Natural killer cell (primary cell): ENCODE data around the gene SLC4A7. TPM values are rescaled to one million over a fixed set of nuclear protein-coding genes. Genes with fewer than 3 reads are reported as not detected.

Experiments used
- ATAC-seq, 3 donors: fragments of 150-1000 bp in 2 of 3; fragments of 200-7000 bp in 1 of 3; cut with Tn5 transposase; 1 replicate in 1 of 3; 2 replicates in 2 of 3; pipeline ENCODE4 v1.10.0; 2021; ENCODE audit warnings: mild to moderate bottlenecking in 2 of 3, moderate library complexity in 2 of 3
- DNase-seq, 2 donors: peaks; one replicate each; pipeline versions ENCODE4 v3.0.0 to v3.0.0-alpha.2; 2013 to 2021; ENCODE audit warnings: mixed read lengths in 1 of 2
- H3K27ac ChIP-seq: one replicate; pipeline ENCODE4 v1.5.1; 2013; ENCODE audit warnings: mild to moderate bottlenecking, low read length
- H3K27me3 ChIP-seq: one replicate; pipeline ENCODE4 v1.6.1; 2013; ENCODE audit warnings: low read length; ENCODE audit not compliant: control insufficient read depth, insufficient read depth
- H3K36me3 ChIP-seq: one replicate; pipeline ENCODE4 v1.6.1; 2013; ENCODE audit warnings: low read length; ENCODE audit not compliant: control insufficient read depth, insufficient read depth
- H3K4me1 ChIP-seq: one replicate; pipeline ENCODE4 v1.6.1; 2013; ENCODE audit warnings: low read length; ENCODE audit not compliant: control insufficient read depth, insufficient read depth
- H3K4me3 ChIP-seq: one replicate; pipeline ENCODE4 v1.5.1; 2013; ENCODE audit warnings: low read length
- H3K9me3 ChIP-seq: one replicate; pipeline ENCODE4 v1.6.1; 2013; ENCODE audit warnings: low read length; ENCODE audit not compliant: control insufficient read depth, insufficient read depth
- H3K27ac Mint-ChIP-seq, 2 donors: one replicate each; pipeline ENCODE4 v1.8.0; 2022; ENCODE audit warnings: mild to moderate bottlenecking in 2 of 2, mixed read lengths in 2 of 2, moderate library complexity in 1 of 2
- H3K27me3 Mint-ChIP-seq, 2 donors: one replicate each; pipeline ENCODE4 v1.8.0; 2022; ENCODE audit warnings: low read depth in 2 of 2, mixed read lengths in 2 of 2
- H3K36me3 Mint-ChIP-seq: one replicate; pipeline ENCODE4 v1.8.0; 2022; ENCODE audit warnings: mixed read lengths
- H3K4me1 Mint-ChIP-seq, 2 donors: one replicate each; pipeline ENCODE4 v1.8.0; 2022; ENCODE audit warnings: mixed read lengths in 2 of 2
- H3K4me3 Mint-ChIP-seq: one replicate; pipeline ENCODE4 v1.8.0; 2022; ENCODE audit warnings: mild to moderate bottlenecking, moderate library complexity, mixed read lengths
- H3K9me3 Mint-ChIP-seq, 2 donors: one replicate each; pipeline ENCODE4 v1.8.0; 2022; ENCODE audit warnings: mixed read lengths in 2 of 2
- CTCF ChIP-seq: fragments of 200-600 bp; IDR thresholded peaks from one replicate; pipeline ENCODE4 v1.8.0; 2022; ENCODE audit warnings: antibody characterized with exemption
- WGBS: methylation state at CpG from one replicate; pipeline ENCODE4 v1.1.7; 2013; ENCODE audit warnings: missing lambda C conversion rate; ENCODE audit not compliant: insufficient coverage; 5-methylcytosine and 5-hydroxymethylcytosine counted together
- intact Hi-C: fragments of 100-400 bp; cut with micrococcal nuclease; formaldehyde crosslinking; loops from one replicate; pipeline ENCODE4 v1.14.2; 2022
- total RNA-seq, 4 donors: library from RNA; stranded (reverse); fragments of 120-200 nt in 1 of 4; gene quantifications; one replicate each; pipeline versions ENCODE4 v1.2.3 to v1.2.4, GENCODE V29; 2013 to 2022

Gene SLC4A7
- total RNA-seq, 3 donors from 2014 or later (not counting 1 experiment from before 2014, with no cell fraction given): 36.4 to 48.0 (median 41.3) TPM

- H3K27ac ChIP-seq: no peak overlapping the region
- DNase-seq (no peak), ATAC-seq (no peak)
- H3K27me3 ChIP-seq: no peaks in the 10 kb centered on the region
- no peak for TF ChIP-seq CTCF
- H3K36me3 ChIP-seq: no peaks in the 10 kb centered on the region
- 100% methylated on average over 2 of the region's 6 CpGs for whole genome bisulfite sequencing
- no peaks in the 10 kb centered on the region for H3K36me3 Mint-ChIP-seq
- no peaks in the 10 kb centered on the region for H3K9me3 Mint-ChIP-seq
- H3K4me3 ChIP-seq: no peak overlapping the region
- H3K4me1 ChIP-seq: no peaks in the 10 kb centered on the region
- H3K9me3 ChIP-seq: no peaks in the 10 kb centered on the region
- H3K27ac Mint-ChIP-seq: no peak overlapping the region
- intact Hi-C loops: no loop called here
- peaks cover 14 to 36% of the 10 kb centered on the region in 2 donors for H3K4me1 Mint-ChIP-seq
- no peak overlapping the region for H3K4me3 Mint-ChIP-seq
- no peaks in the 10 kb centered on the region for H3K27me3 Mint-ChIP-seq
These were observed 25.3 kb downstream of the SLC4A7 start for GRCh38 chr3:27458929-27459328.

GRCh38 chr3:27456554-27456953 is 27.6 kb downstream of the SLC4A7 start:
- DNase-seq (no peak), ATAC-seq (no peak)
- no CpG with 5 or more reads among the region's 2 CpGs for WGBS
- Mint-ChIP-seq H3K36me3 (no peaks in the 10 kb centered on the region), H3K4me3 (no peak overlapping the region), H3K9me3 (no peaks in the 10 kb centered on the region), H3K4me1 (peaks cover 23 to 42% of the 10 kb centered on the region in 2 donors), H3K27me3 (no peaks in the 10 kb centered on the region), H3K27ac (peak overlapping the region in 1 of 2 donors; percentile 18)
- Histone ChIP-seq H3K27me3 (no peaks in the 10 kb centered on the region), H3K27ac (no peak overlapping the region), H3K4me3 (no peak overlapping the region), H3K36me3 (no peaks in the 10 kb centered on the region), H3K9me3 (no peaks in the 10 kb centered on the region), H3K4me1 (no peaks in the 10 kb centered on the region)
- intact Hi-C loops: no loop called here
- no peak for TF ChIP-seq CTCF

- no peak overlapping the region for H3K4me3 Mint-ChIP-seq
- Histone ChIP-seq H3K4me1 (no peaks in the 10 kb centered on the region), H3K4me3 (no peak overlapping the region), H3K36me3 (no peaks in the 10 kb centered on the region), H3K27me3 (no peaks in the 10 kb centered on the region), H3K9me3 (no peaks in the 10 kb centered on the region), H3K27ac (no peak overlapping the region)
- H3K27ac Mint-ChIP-seq: peak overlapping the region; percentile 57 to 62
- intact Hi-C loops: no loop called here
- peak in 1 of 2 donors; percentile 9 for DNase-seq
- peak in 2 of 3 donors; percentile 35 to 54 for ATAC-seq
- peaks cover 28 to 36% of the 10 kb centered on the region in 2 donors for H3K4me1 Mint-ChIP-seq
- no peaks in the 10 kb centered on the region for H3K27me3 Mint-ChIP-seq
- H3K36me3 Mint-ChIP-seq: no peaks in the 10 kb centered on the region
- TF ChIP-seq CTCF: no peak
- no peaks in the 10 kb centered on the region for H3K9me3 Mint-ChIP-seq
These were observed 29.3 kb downstream of the SLC4A7 start for GRCh38 chr3:27454914-27455313.

GRCh38 chr3:27454461-27454860 is 29.7 kb downstream of the SLC4A7 start:
- no peak for TF ChIP-seq CTCF
- H3K9me3 Mint-ChIP-seq: no peaks in the 10 kb centered on the region
- intact Hi-C loops: no loop called here
- no peaks in the 10 kb centered on the region for H3K36me3 Mint-ChIP-seq
- 85% methylated on average over 2 of the region's 3 CpGs for WGBS
- H3K27me3 Mint-ChIP-seq: no peaks in the 10 kb centered on the region
- no peaks in the 10 kb centered on the region for H3K4me1 ChIP-seq
- no peaks in the 10 kb centered on the region for H3K36me3 ChIP-seq
- H3K9me3 ChIP-seq: no peaks in the 10 kb centered on the region
- no peaks in the 10 kb centered on the region for H3K27me3 ChIP-seq
- no peak for ATAC-seq
- H3K4me1 Mint-ChIP-seq: peaks cover 28 to 36% of the 10 kb centered on the region in 2 donors
- no peak for DNase-seq
- H3K27ac ChIP-seq: no peak overlapping the region
- H3K4me3 ChIP-seq: no peak overlapping the region
- H3K4me3 Mint-ChIP-seq: no peak overlapping the region
- peak overlapping the region; percentile 57 to 62 for H3K27ac Mint-ChIP-seq
